Osteocyte (in vitro differentiated cells): ENCODE data around the gene STK38L. TPM values are rescaled to one million over a fixed set of nuclear protein-coding genes. Genes with fewer than 3 reads are reported as not detected.
A peak's percentile ranks its signal among the peaks of the same experiment; 100 is the strongest.

Experiments
- DNase-seq: peaks from one replicate; pipeline ENCODE4 v3.0.0; 2021; ENCODE audit warnings: mixed read lengths; ENCODE audit not compliant: unreplicated experiment; ENCODE audit errors: extremely low spot score
- H3K27ac Mint-ChIP-seq: one replicate; pipeline ENCODE4 v1.8.0; 2021; ENCODE audit warnings: mild to moderate bottlenecking, mixed read lengths; ENCODE audit not compliant: unreplicated experiment
- H3K27me3 Mint-ChIP-seq: one replicate; pipeline ENCODE4 v1.8.0; 2021; ENCODE audit warnings: mixed read lengths; ENCODE audit not compliant: unreplicated experiment
- H3K36me3 Mint-ChIP-seq: one replicate; pipeline ENCODE4 v1.8.0; 2021; ENCODE audit warnings: mixed read lengths; ENCODE audit not compliant: unreplicated experiment
- H3K4me1 Mint-ChIP-seq: one replicate; pipeline ENCODE4 v1.8.0; 2021; ENCODE audit warnings: mixed read lengths; ENCODE audit not compliant: unreplicated experiment
- H3K4me3 Mint-ChIP-seq: one replicate; pipeline ENCODE4 v1.8.0; 2021; ENCODE audit warnings: mild to moderate bottlenecking, moderate library complexity, mixed read lengths; ENCODE audit not compliant: unreplicated experiment
- H3K9me3 Mint-ChIP-seq: one replicate; pipeline ENCODE4 v1.8.0; 2021; ENCODE audit warnings: mixed read lengths; ENCODE audit not compliant: unreplicated experiment
- CTCF ChIP-seq: fragments of 200-600 bp; sonication (generic); IDR thresholded peaks from 2 replicates; pipeline ENCODE4 v1.5.0; 2021; ENCODE audit warnings: antibody characterized with exemption, mild to moderate bottlenecking, moderate library complexity
- total RNA-seq: library from RNA; stranded (reverse); gene quantifications from 2 replicates; pipeline ENCODE4 v1.2.1, GENCODE V29; 2021

STK38L gene
- total RNA-seq, 1 donor from 2014 or later, result 81.3 TPM

GRCh38 chr12:27276275-27276674 is 32.2 kb downstream of the STK38L start:
- peak overlapping the region; percentile 4 for H3K4me3 Mint-ChIP-seq
- TF ChIP-seq CTCF, result no peak
- H3K36me3 Mint-ChIP-seq, result peaks cover 18% of the 10 kb centered on the region

GRCh38 chr12:27277846-27278260 is 33.8 kb downstream of the STK38L start:
- Mint-ChIP-seq H3K36me3 (peaks cover 18% of the 10 kb centered on the region), H3K27ac (peak overlapping the region; percentile 89), H3K27me3 (no peaks in the 10 kb centered on the region), H3K9me3 (no peaks in the 10 kb centered on the region), H3K4me3 (no peak overlapping the region), H3K4me1 (peaks cover 51% of the 10 kb centered on the region)
- no peak for TF ChIP-seq CTCF
- DNase-seq, result no peak

More at GRCh38 chr12:27276275-27276674, 32.2 kb downstream of the STK38L start:
- no peaks in the 10 kb centered on the region for H3K27me3 Mint-ChIP-seq
- H3K27ac Mint-ChIP-seq, result no peak overlapping the region
- peaks cover 59% of the 10 kb centered on the region for H3K4me1 Mint-ChIP-seq
- H3K9me3 Mint-ChIP-seq, result no peaks in the 10 kb centered on the region
- no peak for DNase-seq

- no peak for DNase-seq
- no peak for TF ChIP-seq CTCF
- Mint-ChIP-seq H3K27me3 (no peaks in the 10 kb centered on the region), H3K4me1 (peaks cover 57% of the 10 kb centered on the region), H3K4me3 (no peak overlapping the region), H3K36me3 (peaks cover 18% of the 10 kb centered on the region), H3K27ac (no peak overlapping the region), H3K9me3 (no peaks in the 10 kb centered on the region)
Measured at GRCh38 chr12:27279826-27280225, 35.7 kb downstream of the STK38L start.

- DNase-seq, result no peak
- no peak overlapping the region for H3K27ac Mint-ChIP-seq
- TF ChIP-seq CTCF, result no peak
- no peaks in the 10 kb centered on the region for H3K27me3 Mint-ChIP-seq
- H3K4me1 Mint-ChIP-seq, result peaks cover 57% of the 10 kb centered on the region
- no peaks in the 10 kb centered on the region for H3K9me3 Mint-ChIP-seq
- H3K36me3 Mint-ChIP-seq, result peaks cover 16% of the 10 kb centered on the region
- H3K4me3 Mint-ChIP-seq, result no peak overlapping the region
Measured at GRCh38 chr12:27280412-27280811, 36.3 kb downstream of the STK38L start.

GRCh38 chr12:27282754-27283153 is 38.7 kb downstream of the STK38L start:
- Mint-ChIP-seq H3K27me3 (no peaks in the 10 kb centered on the region), H3K9me3 (no peaks in the 10 kb centered on the region), H3K36me3 (peaks cover 14% of the 10 kb centered on the region), H3K4me1 (peaks cover 52% of the 10 kb centered on the region), H3K4me3 (no peak overlapping the region), H3K27ac (no peak overlapping the region)
- TF ChIP-seq CTCF, result no peak
- no peak for DNase-seq
